T-helper 9 cell (primary cell): ENCODE results near the gene GNAI2.
"Not testable (repeated sequence)": the region's sequence is repeated elsewhere in the genome, so short reads cannot be mapped to it uniquely, and the experiment has no call there.

Experiments used
- DNase-seq: peaks from one replicate; pipeline ENCODE4 v3.0.0-alpha.2; 2020

Gene GNAI2

DNA sequence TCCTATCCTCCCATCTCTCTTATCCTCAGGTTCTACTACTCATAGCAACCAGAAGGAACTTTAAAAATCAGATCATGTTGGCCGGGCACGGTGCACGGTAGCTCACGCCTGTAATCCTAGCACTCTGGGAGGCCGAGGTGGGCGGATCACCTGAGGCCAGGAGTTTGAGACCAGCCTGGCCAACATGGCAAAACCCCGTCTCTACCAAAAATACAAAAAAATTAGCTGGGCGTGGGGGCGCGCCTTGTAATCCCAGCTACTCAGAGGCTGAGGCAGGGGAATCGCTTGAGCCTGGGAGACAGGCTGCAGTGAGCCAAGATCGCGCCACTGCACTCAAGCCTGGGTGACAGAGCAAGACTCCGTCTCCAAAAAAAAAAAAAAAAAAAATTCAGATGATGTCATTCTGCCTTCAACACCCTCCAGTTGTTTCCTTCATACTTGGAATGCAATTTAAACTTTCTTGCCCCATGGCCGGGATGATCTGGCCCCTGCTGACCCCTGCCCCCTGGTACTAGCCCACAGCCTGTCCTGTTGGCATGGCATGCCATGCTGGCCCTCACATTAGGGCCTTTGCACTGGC is 7.7 kb upstream of the GNAI2 start:
- DNase-seq = not testable (repeated sequence)

DNA sequence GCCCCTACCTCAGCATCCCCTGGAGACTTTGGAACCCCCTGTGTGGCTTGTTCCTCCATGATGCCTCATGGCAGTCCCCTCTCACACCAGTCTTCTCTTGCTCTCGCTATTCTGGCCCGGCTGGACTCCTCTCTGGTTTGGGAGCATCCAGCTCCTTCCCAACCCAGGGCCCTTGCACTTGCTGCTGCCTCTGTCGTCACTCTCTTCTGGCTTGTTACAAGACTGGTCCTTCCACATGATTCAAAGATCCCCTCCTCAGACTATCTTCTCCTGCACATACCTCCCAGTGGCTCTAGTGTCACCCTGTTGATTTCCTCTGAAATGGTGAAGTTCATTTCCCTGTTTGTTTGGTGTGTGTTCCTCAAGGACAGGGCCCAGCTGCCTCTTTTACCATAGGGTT is 6.5 kb upstream of the GNAI2 start:
- no peak for DNase-seq

DNA sequence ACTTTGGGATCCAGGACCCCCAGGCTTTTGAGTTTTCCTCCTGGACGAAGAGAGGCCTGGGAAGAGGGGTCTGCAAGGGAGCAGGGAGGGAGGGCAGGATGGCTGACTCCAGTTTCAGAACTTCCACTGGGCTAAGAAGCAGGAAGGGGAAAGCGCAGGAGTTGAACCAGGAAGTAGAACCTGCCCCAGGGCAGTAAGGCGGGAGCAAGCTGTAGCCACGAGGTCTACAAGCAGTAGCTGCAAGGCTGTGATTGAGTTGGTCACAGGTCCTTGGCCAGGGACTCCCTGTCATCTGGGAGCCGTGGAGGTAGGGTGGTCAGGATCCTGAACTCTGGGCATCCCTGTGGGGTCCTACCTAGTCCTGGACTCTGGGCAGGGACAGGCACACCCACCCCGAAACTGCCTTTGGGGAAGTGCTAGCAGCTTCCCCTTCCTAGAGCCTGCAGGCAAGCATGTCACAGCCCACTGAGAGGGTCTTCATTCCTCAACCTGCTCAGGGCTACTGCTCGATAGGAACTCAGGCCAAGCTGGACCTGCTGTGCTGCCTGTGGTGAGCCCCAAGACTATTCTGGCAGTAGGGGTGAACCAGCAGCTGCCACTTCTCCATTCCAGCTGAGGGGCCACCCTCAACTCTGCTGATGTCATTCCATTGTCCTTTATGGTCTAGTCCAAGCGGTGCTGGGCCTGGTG is 5.8 kb upstream of the GNAI2 start:
- no peak for DNase-seq

DNA sequence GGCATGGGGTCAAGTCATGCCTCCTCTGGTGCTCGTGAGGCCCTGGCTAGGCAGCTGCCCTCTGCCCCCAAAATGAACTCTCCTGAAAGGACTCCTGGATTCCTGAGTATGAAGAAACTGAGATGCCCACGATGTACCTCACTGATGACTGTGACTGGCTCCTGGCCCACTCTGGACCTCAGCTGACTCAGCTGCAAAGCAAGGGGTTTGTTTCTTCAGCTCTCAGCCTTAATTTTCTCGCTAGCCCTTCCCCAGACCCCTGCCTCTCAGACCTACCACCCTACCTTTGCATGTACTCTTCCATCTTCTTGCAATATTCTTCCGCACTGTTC is 5.2 kb upstream of the GNAI2 start:
- DNase-seq = no peak

DNA sequence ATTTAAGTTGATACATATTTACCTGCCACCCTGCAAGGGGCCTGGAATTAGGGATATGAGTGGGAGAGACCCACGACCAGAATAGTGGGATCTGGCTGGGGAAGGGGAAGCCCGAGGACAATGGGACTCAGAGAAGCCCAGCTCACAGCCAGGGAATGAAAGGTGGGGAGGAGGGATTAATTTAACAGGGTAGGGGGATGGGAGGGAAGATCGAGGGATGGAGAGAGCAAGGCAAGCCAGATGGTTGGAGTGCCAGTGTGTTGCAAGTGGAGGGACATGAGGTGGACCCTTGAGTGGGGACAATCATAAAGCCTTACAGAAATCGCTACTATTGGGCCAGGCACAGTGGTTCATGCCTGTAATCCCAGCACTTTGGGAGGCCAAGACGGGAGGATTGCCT is 4.4 kb upstream of the GNAI2 start:
- no peak for DNase-seq

DNA sequence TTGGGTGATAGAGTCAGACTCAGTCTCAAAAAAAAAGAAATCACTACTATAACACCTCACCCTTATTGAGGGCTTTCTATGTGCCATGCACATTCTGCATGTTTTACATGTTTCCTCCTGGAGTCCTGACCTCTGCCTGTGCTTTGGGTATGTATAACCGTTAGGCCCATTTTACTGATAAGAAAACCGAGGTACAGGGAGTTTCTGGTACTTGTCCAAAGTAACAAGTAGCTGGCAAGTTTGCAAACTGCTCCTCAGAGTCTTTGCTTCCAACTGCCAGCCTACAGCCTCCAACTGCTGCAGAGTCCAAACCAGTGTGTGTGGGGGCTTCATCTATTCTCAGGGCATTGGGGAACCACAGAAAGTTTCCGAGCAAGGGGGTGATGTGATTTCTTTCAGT is 3.7 kb upstream of the GNAI2 start:
- no peak for DNase-seq

DNA sequence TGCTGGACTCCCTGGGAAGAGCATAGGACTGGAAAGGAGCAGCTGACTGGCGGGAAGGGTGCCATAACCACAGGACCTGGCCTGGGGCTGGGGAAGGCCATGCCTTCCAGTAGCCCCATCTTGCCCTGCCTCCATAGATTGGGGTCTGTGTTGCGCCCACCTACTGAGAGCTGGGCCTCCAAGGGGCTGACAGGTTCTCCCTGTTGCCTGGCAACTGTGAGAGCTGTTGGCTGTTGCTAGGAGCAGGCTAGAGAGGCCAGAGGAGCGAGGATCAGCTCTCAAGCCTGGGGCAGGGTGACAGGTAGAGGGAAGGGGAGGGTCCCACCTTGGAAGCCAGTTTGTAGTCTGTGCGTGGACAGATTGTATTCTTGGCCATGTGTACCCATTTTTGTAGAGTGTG is 2.8 kb upstream of the GNAI2 start:
- DNase-seq = no peak

DNA sequence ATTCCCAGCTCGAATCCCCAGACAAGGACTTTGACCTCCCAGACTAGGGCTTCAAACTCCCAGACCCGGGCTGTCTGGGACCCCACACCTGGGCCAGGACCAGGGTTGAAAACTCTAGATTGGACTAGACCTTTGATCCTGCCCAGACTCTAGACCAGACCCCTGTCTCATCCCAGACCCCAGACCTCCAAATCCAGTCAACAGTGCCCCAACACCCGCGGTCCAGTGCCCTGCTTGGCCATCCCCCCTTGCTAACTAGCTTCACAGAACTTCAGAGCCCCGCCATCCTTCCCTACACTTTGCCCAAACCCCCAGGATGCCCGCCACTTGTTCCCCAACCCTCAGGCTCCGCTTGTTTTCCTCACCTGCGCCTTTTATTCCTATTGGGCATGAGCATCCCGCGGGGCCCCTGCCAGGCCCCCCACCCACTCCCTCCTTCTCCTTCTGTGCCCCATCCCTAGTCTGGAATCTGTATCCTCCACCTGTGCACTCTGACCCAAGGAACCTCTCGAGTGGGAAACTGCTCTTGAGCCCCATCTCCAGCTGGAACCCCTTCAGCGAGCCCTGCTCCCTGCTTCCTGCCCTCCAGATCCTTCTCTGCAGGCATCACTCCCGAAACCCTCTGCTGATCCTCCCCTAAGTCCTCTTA is 604 bp downstream of the GNAI2 start:
- DNase-seq = no peak

DNA sequence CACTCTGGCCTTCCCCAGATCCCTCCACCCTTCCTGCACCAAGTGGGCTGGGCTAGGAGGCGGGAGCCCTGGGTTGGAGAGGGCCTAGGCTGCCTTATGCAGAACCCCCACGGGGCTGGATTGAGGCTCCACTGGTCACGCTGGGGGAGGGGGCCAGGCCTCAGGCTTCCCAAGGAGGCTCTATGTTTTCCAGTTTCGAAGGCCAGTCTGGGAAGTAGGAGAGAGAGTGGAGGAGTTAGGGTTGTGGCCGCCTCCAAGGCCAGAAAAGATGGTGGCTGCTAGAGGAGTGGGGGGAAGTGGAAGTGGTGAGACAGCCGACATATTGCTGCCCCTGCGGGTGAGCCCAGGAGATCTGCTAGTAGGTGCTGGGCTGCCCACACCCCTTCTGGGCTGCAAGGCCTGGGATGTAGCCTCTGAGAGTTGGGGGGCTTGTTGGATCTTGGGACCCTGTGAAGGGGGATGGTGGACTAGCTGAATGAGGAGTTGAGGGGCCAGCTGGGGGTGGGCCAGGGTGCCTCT is 1.2 kb downstream of the GNAI2 start:
- no peak for DNase-seq

DNA sequence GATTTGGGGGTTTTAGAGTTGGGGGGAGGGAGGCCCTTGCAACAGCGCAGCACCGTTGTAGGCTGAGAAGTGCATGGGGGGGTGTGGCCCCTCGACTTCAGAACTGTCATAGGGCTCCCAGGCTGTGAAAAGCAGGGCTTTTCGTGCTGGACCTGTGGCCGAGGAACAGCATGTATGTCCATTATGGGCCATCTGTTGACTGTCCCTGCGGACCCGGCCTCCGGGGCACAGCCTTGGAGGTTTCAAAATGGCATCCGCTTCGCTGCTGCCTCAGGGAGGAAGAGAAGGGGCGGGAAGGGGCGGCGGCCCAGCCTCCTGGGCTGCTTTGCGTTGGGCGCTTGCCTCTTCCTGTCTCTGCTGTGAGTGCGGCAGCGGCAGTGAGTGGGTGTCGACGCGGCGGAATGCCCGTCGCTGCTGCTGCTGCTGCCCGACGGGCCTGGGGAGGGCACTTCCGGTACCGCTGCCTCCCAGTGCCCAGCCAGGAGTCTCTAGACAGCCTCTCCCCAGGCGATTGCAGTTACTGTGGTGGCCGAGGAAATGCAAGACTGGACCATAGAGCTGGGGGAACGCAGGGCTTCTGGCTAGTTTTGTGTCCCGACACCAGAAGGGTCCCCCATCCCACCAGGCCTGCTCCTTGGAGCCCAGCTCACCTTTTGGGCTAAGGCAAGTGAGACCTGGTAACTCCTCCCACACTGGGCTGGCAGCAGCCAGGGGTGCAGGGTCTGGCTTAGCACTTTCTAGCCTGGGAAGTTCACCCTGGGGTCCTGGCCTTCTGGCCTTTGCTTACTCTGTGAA is 1.9 kb downstream of the GNAI2 start:
- peak; percentile 76 for DNase-seq

DNA sequence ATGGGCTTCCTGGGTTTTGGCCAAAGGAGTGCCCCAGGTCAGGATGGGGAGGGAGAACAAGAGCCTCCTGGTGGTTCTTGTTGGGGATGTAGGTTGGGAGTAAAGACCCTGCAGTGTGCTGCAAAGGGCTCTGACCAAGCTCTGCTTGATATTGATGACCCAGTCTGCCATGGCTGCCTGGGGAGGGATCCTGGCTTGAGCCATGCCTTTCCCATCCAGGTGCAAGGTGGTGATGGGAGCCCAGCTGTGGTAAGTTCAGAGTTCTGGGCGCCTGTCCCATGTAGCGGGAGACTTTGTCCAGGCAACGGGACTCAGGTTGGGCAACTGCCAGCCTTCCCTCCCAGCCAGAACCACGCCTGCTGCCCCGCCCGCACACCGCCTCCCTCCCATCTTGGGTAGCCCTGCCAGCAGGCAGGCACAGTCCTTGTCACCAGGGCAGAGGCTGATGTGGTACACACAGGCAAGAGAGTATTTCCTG is 2.6 kb downstream of the GNAI2 start:
- DNase-seq = no peak

DNA sequence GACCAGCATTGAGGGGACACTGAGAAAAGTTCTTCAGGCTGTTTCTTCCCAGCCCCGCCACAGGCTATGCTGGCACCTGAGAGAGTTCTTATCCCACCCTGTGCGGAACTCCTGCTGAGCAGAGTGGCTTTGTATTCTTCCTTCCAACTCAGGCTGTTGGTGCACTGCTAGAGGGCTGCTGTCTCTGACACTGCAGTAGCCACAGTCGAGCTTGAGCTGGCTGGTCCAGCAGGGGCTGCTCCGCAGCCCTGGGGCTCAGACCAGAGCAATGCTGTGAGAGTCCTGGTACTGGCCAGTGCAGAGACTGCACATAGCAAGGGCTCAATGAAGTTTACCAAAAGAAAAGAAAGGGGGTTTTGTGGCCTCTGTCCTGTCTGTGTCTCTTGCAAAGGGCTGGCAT is 3.6 kb downstream of the GNAI2 start:
- DNase-seq = no peak

DNA sequence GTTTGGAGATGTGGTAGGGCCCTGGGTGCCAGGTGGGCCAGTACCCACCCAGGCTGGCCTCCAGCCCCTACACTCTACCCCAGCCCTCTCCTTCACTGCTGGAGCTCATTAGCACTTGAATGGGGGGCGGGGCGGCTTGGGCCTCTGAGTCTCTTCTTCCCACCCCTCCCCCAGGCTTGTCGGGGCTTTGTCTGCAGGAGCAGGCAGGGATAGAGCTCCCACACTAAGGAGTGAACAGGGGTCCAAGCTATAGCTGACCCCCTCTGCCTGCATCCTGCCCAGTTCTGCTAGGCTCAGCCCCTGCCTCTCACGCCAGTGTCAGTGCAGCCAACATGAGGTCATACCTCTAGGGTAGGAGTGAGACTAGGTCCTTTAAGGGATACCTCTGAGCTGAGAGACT is 5.2 kb downstream of the GNAI2 start:
- no peak for DNase-seq

DNA sequence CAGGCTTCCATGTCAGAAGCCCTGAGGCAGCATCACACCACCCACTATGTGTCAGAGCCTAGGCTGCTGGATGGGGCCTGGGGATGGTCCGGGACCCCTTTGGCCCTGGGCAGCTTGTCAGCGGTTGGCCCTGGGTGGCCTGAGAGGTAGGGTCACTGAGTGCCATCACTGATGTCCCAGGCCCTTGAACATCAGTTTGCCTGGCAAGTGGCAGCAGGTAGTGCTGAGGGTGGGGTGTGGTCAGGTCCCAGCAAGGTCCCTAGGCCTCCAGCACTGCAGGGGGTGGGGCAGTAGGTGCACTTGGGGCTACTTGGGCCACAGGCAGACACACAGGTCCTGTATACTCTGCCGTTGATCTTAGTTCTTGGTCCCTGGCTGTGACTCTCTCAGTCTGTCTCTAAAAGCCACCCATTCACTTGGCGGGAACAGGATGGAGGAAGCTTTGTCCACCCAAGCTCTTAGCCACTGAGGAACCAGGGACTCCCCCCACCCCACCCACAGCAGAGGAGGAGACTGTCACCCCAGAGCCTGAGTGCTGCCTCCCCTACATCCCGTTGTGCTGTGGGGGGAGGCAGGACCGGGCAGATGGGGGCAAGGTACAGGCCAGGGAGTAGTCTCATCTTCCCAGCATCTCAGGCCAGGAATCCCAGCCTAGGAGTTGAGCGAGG is 5.8 kb downstream of the GNAI2 start:
- DNase-seq = no peak

DNA sequence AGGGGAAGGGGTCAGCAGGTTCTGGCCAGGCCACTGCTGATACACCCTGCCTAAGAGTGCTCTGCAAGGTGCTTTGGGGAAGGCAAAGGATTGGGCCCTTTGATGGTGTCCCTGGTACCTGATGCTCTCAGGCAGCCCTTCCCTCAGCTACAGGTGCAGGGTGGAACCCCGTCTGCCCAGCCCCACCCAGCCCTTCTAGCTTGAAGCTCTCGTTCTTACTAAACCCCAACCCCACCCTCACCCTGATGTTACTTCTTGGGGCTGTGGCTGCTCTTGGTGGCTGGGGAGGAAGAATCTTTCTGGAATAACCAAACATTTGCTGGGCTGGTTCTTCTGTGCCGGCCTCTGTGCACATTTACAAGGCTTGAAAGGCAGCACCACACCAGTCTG is 6.4 kb downstream of the GNAI2 start:
- DNase-seq = no peak

DNA sequence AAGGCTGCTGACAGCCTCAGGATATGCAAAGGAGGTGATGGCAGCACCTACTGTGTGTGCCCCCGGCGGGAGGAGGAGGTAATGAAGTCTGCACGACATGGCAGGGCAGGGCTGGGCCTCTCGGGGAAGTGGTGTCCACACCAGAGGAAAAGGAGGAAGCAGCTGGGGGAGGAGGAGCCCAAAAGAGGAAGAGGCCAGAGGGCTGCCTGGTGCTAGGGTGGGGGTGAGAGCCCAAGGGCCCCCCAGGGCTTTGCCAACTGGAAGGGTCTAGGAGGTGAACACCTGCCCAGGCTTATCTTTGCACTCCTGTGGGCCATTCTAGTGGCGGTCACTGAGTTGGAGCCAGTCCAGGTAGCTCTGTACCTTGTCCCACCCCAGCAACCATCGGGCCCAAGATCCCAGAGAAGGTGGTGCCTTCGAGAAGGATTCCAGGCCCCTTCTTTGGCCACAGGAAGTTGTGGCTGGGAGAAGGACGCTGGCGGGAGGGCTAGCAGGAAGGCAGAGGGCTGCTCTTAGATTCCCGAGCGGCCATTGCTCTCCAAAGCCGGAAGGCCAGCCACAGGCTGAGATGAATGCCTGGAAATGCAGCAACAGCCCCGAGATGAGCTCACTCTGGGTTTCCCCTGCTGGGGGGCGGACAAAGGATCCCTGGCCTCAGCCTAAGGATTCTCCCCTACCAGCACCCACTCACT is 7.0 kb downstream of the GNAI2 start:
- DNase-seq = no peak

DNA sequence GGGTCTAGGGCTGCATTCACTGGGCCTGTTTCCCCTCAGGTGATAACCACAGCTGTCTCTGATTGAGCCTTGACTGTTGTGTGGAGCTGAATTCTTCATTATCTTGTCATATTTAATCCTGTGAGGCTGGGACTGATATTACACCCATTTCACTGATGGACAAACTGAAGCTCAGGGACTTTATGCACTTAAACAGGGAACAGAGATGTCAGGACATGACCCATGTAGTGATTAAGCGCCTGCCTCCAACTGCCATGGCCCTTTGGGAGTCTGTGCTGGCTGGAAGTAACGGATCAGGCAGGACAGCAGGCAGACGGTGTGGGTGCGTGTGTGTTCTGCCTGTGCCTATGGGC is 7.5 kb downstream of the GNAI2 start:
- DNase-seq = no peak

DNA sequence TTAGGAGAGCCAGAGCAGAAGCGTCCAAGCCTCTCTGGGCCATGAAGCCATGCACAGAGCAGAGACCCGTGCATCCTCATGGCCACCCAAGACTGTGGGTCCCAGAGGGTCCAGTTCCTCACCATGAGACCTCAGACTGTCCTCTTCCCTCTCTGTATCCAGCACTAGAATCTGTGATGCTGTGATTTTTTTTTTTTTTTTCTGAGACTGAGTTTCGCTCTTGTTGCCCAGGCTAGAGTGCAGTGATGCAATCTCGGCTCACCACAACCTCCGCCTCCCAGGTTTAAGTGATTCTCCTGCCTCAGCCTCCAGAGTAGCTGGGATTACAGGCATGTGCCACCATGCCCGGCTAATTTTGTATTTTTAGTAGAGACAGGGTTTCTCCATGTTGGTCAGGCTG is 8.8 kb downstream of the GNAI2 start:
- not testable (repeated sequence) for DNase-seq

DNA sequence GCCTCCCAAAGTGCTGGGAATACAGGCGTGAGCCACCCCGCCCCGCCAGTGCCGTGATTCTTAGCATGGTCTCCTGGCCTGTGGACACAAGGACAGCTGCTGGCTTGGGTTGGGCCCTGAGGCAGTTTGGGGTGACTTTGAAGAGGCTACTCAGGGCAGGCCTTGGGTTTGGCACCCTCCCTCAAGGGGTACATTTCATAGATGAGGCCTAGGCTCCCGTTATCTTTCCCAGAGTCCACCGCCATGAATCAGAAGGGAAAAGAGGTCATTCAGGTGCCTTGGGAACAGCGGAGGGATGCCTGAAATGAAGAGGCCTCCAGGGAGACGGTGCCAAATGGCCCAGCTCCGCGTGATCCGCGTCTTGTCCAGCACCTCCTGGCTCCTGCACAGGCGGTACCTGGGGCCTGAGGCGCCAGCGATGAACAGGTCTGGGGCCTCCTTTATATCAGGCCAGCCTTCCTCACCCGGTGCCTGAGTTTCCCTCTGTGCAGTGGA is 9.3 kb downstream of the GNAI2 start:
- no peak for DNase-seq

DNA sequence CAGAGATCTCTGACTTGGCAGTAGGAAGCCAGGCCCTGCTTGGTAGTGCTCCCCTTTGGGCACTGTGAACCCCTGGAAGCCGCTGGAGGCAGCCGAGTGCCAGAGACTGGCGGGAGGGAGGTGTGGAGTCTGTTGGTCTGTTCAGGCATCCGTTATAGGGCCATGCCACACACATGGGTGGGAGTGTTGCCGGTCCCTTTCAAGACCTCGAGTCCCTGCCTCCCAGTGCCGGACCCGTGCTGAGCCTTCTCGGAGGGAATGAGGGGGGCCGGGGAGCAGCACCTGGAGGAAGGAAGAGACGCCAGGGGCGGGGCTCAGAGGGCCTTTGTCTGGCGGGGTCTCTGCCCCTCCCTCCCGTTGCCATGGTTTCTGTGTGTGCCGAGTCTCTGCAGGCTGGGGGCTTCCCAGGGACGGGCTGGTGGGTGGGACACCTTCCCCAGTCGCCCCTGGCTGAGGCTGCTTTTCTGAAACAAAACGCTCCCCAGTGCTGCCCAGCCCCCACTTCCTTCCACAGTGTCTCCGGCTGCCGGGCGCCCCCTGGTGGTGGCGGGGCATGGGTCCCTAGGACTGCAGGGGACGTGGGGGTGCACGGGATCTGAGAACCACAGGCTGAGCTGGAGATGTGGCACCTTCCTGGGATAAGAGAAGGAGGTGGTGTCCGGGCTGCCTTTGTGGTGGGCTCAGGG is 10.0 kb downstream of the GNAI2 start:
- DNase-seq = peak; percentile 99

DNA sequence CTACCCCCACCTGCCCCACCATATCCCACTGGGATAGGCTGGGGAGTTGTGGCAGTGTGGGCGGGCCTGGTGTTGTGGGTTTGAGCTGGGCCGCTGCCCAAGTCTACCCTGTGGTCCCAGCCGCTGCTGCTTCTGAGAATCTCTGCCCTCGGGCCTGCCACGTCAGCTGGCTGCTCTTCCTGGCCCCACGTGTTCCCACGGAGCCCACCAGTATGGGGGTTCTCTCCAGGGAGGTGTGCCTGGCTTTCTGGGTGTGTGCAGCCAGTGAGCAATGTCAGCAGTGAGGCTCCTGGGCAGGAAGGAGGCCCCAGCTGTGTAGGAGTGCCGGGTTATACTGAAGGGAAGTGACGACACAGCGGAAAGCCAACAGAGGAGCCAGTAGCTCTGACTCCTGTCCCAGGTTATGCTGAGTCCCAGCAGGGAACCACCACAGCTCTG is 10.5 kb downstream of the GNAI2 start:
- peak; percentile 67 for DNase-seq

DNA sequence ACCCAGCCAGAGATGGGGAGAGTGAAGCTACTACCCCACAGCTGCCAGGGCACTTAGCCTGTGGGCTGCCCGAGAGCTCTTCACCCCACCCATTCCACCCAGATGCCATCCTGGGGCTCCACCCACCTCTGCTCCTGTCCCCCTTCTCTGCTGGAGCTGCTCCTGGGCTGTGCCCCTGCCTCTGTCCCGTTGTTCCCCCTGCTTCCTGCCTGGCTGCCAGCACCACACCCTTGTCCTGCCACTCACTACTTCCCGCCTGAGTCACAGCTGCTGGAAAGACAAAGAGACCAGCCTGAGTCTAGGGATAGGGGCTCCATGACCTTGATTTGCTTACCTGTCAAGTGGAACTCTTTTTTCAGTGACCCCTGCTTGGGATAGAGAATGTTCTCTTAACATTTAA is 12.4 kb downstream of the GNAI2 start:
- no peak for DNase-seq
